ENCODE measurements around the gene TRPV4.

The TRPV4 gene

DNA sequence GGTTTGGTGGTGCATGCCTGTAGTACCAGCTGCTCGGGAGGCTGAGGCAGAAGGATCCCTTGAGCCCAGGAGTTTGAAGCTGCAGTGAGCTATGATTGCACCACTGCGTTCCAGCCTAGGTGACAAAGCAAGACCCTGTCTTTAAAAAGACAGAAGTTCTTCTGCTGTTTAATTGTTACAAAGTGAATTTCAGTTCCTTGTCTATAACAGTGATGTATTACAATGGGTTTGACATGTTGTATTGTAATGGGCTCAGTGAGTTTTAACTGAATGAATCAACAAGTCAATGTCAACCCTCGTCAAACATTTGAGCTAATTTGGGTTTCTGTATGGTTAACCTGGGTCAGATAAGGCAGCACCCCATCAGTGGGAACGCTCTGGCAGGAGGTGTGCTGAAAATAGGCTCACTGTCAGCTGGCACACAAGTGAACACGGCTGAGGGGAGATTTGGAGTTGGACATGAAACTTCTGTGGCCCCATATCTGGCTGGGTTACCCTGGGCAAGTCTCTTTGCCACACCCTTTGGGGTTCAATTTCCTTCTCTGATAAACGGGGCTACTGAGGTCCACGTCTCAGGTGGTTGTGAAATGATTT lies 14.0 kb upstream of the TRPV4 start:
- Histone ChIP-seq H3K27ac (no peak overlapping the region), H3K9ac (ENCODE audit: insufficient read length) (no peak overlapping the region), H3K4me3 (no peak overlapping the region), H3K9me3 (ENCODE audit: low read depth, low read length) (no peaks in the 10 kb centered on the region), H3K36me3 (ENCODE audit: insufficient read depth, low read length) (no peaks in the 10 kb centered on the region)
- no peak for TF ChIP-seq FOXP2 (optimal IDR thresholded peaks at IDR 0.05; ENCODE audit: control extremely low read depth, extremely low read length, insufficient read depth)
- TF ChIP-seq EZH2 (IDR thresholded peaks at IDR 0.05) = no peak
- no peak for TF ChIP-seq POLR2AphosphoS5 (IDR thresholded peaks at IDR 0.05; ENCODE audit: borderline replicate concordance, low read depth, low read length)
- DNase-seq (ENCODE audit: low read depth, low spot score) = no peak

DNA sequence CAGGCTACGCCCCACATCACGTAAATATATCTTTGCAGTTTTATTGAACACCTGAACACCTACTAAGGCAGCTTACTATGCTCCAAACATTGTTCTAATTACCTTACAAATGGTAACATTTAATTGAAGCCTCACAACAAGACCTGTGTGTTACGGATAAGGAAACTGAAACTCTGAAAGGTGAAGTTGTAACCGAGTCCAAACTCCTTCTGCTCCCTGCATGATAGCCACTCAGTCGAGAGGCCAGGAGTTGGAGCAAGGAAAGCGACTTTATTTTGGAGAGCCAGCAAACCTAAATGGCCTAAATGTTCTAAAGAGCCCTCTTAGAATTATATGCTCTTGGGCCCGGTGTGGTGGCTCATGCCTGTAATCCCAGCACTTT lies 12.6 kb upstream of the TRPV4 start:
- Histone ChIP-seq H3K4me3 (peak overlapping the region; percentile 75), H3K36me3 (ENCODE audit: insufficient read depth, low read length) (no peaks in the 10 kb centered on the region), H3K9me3 (ENCODE audit: low read depth, low read length) (no peaks in the 10 kb centered on the region), H3K9ac (ENCODE audit: insufficient read length) (no peak overlapping the region), H3K27ac (no peak overlapping the region)
- no peak for DNase-seq (ENCODE audit: low read depth, low spot score)
- TF ChIP-seq EZH2 (IDR thresholded peaks at IDR 0.05) (no peak), POLR2AphosphoS5 (IDR thresholded peaks at IDR 0.05; ENCODE audit: borderline replicate concordance, low read depth, low read length) (no peak), FOXP2 (optimal IDR thresholded peaks at IDR 0.05; ENCODE audit: control extremely low read depth, extremely low read length, insufficient read depth) (no peak)

DNA sequence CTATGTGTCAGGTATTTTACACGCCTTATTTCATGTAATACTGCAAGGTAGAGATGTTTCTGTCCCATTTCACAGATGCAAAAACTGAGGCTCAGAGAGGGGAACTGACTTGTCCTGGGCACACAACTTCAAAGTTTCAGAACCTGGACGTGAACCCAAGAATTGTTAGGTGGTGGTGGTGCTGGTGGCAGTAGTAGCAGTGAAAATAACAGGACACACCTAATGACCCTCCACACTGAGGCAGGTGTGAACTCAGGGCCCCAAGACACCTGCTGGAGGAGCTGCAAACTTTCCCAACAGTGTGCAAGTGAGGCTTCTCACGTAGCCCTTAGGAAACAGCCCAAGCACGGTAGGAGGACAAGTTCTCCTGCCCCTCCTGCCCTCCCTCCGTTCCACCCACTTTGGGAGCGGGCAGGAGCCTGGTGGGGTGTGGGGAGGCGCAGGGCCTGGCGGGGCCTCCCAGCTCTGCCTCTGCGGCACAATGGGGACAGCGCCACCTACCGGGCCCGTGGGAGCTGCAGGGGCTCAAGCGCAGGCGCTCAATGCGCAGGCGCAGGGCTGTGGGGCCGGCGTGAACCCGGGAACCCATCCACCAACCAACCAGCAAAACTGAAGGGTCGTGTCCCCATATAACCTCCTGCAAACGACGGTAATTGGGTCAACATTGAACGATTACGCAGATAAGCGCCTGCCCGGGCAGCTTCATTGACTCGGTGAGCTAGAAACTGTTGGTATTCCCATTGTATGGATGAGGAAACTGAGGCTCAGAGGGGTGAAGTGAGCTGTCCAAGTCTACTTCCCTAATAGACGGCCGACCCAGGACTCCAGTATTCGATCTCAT lies 12.0 kb upstream of the TRPV4 start:
- H3K27ac ChIP-seq = no peak overlapping the region

DNA sequence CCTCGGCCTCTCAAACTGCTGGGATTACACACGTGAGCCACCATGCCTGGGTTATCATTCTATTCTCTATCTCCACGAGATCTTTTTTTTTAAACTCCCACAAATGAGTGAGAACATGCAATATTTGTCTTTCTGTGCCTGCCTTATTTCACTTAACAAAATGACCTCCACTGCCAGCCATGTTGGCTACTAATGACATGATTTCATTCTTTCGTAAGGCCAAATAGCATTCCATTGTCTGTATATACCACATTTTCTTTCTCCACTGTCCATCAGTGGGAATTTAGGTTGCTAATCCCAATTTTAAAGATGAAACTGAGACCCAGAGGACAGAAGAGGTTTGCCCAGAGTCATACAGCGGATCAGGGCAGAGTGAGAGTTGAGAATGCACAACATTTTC lies 10.9 kb upstream of the TRPV4 start:
- Histone ChIP-seq H3K9ac (ENCODE audit: insufficient read length) (no peak overlapping the region), H3K4me3 (no peak overlapping the region), H3K27ac (no peak overlapping the region), H3K9me3 (ENCODE audit: low read depth, low read length) (no peaks in the 10 kb centered on the region), H3K36me3 (ENCODE audit: insufficient read depth, low read length) (no peaks in the 10 kb centered on the region)
- TF ChIP-seq EZH2 (IDR thresholded peaks at IDR 0.05) = no peak
- no peak for TF ChIP-seq FOXP2 (optimal IDR thresholded peaks at IDR 0.05; ENCODE audit: control extremely low read depth, extremely low read length, insufficient read depth)
- no peak for TF ChIP-seq POLR2AphosphoS5 (IDR thresholded peaks at IDR 0.05; ENCODE audit: borderline replicate concordance, low read depth, low read length)
- no peak for DNase-seq (ENCODE audit: low read depth, low spot score)

More for the DNA sequence above, 12.0 kb upstream of the TRPV4 start:
- DNase-seq (ENCODE audit: low read depth, low spot score) = peak; percentile 22
- Histone ChIP-seq H3K9me3 (ENCODE audit: low read depth, low read length) (no peaks in the 10 kb centered on the region), H3K4me3 (peak overlapping the region; percentile 75), H3K9ac (ENCODE audit: insufficient read length) (no peak overlapping the region), H3K36me3 (ENCODE audit: insufficient read depth, low read length) (no peaks in the 10 kb centered on the region)
- no peak for TF ChIP-seq EZH2 (IDR thresholded peaks at IDR 0.05)
- TF ChIP-seq FOXP2 (optimal IDR thresholded peaks at IDR 0.05; ENCODE audit: control extremely low read depth, extremely low read length, insufficient read depth) = no peak
- TF ChIP-seq POLR2AphosphoS5 (IDR thresholded peaks at IDR 0.05; ENCODE audit: borderline replicate concordance, low read depth, low read length) = no peak

DNA sequence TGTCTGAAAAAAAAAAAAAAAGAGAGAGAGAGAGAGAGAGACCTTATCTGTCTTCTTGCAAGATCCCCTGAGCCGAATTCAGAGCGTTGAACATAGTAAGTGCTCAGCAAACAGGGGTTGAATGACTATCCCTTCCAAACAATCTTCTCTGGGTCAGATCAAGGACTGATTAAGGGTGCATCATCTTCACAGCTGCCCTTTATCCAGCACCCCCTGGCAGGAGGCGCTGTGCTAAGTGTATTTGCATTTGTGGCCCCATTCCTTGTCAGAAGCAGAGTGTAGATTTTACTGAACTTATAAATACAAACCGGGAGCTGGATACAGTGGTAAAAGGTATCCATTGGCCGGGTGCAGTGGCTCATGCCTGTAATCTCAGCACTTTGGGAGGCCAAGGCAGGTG lies 8.8 kb upstream of the TRPV4 start:
- Histone ChIP-seq H3K9ac (ENCODE audit: insufficient read length) (no peak overlapping the region), H3K27ac (no peak overlapping the region), H3K4me3 (no peak overlapping the region), H3K9me3 (ENCODE audit: low read depth, low read length) (no peaks in the 10 kb centered on the region), H3K36me3 (ENCODE audit: insufficient read depth, low read length) (no peaks in the 10 kb centered on the region)
- DNase-seq (ENCODE audit: low read depth, low spot score) = no peak
- TF ChIP-seq EZH2 (IDR thresholded peaks at IDR 0.05) (no peak), POLR2AphosphoS5 (IDR thresholded peaks at IDR 0.05; ENCODE audit: borderline replicate concordance, low read depth, low read length) (no peak), FOXP2 (optimal IDR thresholded peaks at IDR 0.05; ENCODE audit: control extremely low read depth, extremely low read length, insufficient read depth) (no peak)

DNA sequence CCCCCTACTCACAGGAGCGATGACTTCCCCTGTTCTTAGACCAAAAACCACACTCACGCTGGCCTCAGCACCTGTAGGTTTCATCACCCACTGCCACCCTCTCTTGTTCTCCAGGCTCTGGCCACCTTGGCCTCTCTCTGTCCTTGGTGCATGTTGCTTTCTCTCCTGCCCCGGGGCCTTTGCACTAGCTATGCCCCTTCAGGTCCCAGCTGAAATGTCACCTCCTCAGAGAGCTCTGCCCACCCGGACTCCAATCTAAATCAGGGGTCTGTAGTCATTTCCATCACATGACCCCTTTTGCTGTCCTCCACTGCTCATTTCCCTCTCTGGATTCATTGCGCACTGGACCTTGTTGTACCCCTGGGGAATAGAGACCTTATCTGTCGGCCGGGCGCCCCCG lies 8.2 kb upstream of the TRPV4 start:
- DNase-seq (ENCODE audit: low read depth, low spot score) = no peak
- Histone ChIP-seq H3K27ac (no peak overlapping the region), H3K9ac (ENCODE audit: insufficient read length) (no peak overlapping the region), H3K36me3 (ENCODE audit: insufficient read depth, low read length) (no peaks in the 10 kb centered on the region), H3K9me3 (ENCODE audit: low read depth, low read length) (no peaks in the 10 kb centered on the region), H3K4me3 (no peak overlapping the region)
- TF ChIP-seq POLR2AphosphoS5 (IDR thresholded peaks at IDR 0.05; ENCODE audit: borderline replicate concordance, low read depth, low read length) (no peak), EZH2 (IDR thresholded peaks at IDR 0.05) (no peak), FOXP2 (optimal IDR thresholded peaks at IDR 0.05; ENCODE audit: control extremely low read depth, extremely low read length, insufficient read depth) (no peak)

DNA sequence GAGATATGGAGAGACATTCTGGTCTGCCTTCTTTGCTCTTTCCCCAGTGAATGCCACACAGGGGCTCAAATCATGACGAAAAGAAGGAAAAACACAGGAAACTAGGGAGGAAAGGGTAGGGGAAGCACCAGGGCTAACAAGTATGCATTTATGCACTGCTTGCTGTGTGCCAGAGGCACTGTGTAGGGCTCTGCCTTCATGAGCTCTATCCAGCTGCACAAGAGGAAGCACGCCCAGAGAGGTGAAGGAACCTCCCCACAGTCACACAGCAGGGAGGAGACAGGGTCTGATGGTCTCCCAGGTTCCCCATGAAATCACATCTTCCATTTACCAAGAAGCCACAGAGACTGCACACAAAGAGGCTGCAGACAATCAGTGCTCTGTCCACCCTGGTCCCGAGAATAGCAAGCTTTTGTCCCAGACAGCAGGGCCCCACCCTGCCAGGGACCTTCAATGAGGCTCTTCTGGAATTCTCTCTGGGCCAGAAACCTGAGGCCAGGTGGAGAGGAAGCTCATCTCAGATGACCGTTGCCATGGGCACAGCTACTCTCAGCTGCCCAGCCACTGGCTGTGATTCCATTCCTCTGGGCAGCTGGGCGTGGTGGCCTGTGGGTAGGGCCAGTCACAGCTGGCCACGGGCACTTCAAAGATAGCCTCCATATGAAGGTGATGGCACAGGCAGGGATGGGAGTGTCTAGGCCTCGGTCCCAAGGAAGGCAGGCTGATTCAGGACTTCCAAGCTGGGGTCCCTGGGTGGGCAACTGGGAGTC lies 7.3 kb upstream of the TRPV4 start:
- DNase-seq (ENCODE audit: low read depth, low spot score) = no peak
- no peak overlapping the region for H3K4me3 ChIP-seq
- TF ChIP-seq EZH2 (IDR thresholded peaks at IDR 0.05) (no peak), FOXP2 (optimal IDR thresholded peaks at IDR 0.05; ENCODE audit: control extremely low read depth, extremely low read length, insufficient read depth) (no peak), POLR2AphosphoS5 (IDR thresholded peaks at IDR 0.05; ENCODE audit: borderline replicate concordance, low read depth, low read length) (no peak)
- no peaks in the 10 kb centered on the region for H3K9me3 ChIP-seq (ENCODE audit: low read depth, low read length)
- no peak overlapping the region for H3K27ac ChIP-seq
- no peak overlapping the region for H3K9ac ChIP-seq (ENCODE audit: insufficient read length)
- no peaks in the 10 kb centered on the region for H3K36me3 ChIP-seq (ENCODE audit: insufficient read depth, low read length)

DNA sequence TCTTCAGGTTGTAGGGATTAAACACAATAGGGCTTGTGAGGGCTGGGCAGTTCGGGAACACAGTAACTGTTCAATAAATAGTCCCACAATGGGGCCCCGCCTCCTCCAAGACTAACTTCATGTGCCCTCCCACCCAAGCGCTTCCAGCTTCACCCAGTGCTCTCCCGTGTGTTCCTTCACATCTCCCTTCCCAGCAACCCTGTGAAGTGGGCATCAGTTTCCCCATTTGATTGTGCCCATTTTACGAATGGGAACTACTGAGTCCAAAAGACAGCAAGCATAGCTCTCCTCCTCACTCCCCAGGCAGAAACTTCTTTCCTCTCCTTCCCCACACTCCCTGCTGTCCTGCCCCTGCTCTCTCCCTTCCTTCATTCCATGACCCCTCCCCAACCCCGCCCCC lies 6.2 kb upstream of the TRPV4 start:
- TF ChIP-seq FOXP2 (optimal IDR thresholded peaks at IDR 0.05; ENCODE audit: control extremely low read depth, extremely low read length, insufficient read depth) (no peak), EZH2 (IDR thresholded peaks at IDR 0.05) (no peak), POLR2AphosphoS5 (IDR thresholded peaks at IDR 0.05; ENCODE audit: borderline replicate concordance, low read depth, low read length) (no peak)
- no peak overlapping the region for H3K9ac ChIP-seq (ENCODE audit: insufficient read length)
- H3K9me3 ChIP-seq (ENCODE audit: low read depth, low read length) = no peaks in the 10 kb centered on the region
- no peak overlapping the region for H3K27ac ChIP-seq
- DNase-seq (ENCODE audit: low read depth, low spot score) = no peak
- H3K4me3 ChIP-seq = no peak overlapping the region
- no peaks in the 10 kb centered on the region for H3K36me3 ChIP-seq (ENCODE audit: insufficient read depth, low read length)

All from SK-N-MC (cell line).